HG03457 (cell line): ENCODE data around the gene MYH14.
"Not testable (repeated sequence)": the region's sequence is repeated elsewhere in the genome, so short reads cannot be mapped to it uniquely, and the experiment has no call there.

ENCODE experiments used
- ATAC-seq: cut with Tn5 transposase; IDR thresholded peaks from one replicate; pipeline ENCODE4 v1.9.1; 2021; ENCODE audit warnings: moderate number of reproducible peaks; ENCODE audit not compliant: unreplicated experiment

MYH14 gene

DNA sequence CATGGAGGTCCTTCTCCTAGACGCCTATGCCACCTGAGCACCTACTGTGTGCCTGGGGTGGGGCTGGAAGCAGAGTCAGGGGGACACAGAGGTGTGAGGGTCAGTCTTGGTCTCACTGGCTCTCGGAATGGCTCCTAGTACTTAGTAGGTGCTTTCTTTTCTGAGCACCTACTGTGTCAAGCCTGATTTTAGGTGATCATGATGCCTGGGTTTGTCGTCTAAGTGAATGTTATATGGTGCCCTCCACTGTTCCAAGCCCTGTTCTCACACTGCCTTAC lies 20.0 kb downstream of the MYH14 start:
- no peak for ATAC-seq

DNA sequence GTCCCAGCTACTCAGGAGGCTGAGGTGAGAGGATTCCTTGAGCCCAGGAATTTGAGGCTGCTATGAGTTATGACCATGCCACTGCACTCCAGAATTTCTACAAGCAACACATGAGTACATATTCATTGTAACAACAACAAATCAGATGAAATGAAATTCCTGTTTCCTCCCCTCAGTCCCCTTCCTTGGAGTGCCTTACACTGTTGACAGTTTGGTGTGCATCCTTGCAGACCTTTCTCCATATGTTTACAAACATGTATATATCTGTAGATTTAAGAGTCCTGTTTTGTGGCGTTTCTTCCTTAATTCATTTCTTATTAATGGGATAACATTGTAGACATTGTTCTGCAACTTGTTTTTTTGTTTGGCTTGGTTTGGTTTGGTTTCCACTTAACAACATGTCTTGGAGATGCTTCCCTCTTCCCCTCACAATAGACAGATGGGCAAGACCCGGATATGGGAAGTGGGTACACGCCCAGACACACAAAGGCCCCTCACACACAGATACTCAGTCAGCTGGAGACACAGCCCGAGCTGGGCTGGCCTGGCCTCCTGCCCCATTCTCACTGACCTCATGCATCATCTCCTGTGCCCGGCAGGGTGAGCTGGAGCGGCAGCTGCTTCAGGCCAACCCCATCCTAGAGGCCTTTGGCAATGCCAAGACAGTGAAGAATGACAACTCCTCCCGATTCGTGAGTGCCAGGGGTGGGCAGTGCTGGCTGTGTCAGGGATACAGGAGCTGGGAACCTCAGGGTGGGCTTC lies 21.7 kb downstream of the MYH14 start:
- ATAC-seq: no peak

DNA sequence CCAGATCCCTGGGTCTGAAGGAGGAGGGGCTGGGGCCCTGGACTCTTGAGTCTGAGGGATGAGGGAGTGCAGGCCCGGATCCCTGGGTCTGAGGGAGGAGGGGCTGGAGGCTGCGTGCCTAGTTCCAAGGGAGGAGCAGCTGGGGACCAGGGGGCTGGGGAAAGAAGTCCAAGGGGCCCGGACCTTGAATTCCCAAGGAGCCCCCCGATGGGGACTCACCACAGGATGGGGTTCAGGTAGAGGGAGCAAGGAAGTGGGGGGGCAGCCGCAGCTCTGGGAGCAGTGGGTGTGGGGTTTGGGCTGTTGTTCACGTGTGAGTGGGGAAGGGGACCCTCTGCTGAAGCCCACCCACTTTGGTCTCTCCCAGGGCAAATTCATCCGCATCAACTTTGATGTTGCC lies 23.1 kb downstream of the MYH14 start:
- ATAC-seq: no peak

DNA sequence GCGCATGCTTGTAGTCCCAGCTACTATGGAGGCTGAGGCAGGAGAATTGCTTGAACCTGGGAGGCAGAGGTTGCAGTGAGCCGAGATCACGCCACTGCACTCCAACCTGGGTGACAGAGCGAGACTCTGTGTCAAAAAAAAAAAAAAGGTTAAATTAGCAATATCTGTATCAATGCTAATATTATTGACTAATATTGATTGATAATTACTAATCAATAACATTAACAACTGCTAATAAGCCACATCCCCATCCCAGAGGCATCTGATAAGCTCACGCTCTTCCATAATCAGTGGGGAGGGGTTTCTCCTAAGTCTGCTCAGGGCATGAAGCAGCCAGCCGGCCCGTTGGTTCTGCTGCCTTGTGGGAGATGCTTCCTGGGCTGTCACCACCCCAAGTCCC lies 24.7 kb downstream of the MYH14 start:
- not testable (repeated sequence) for ATAC-seq

DNA sequence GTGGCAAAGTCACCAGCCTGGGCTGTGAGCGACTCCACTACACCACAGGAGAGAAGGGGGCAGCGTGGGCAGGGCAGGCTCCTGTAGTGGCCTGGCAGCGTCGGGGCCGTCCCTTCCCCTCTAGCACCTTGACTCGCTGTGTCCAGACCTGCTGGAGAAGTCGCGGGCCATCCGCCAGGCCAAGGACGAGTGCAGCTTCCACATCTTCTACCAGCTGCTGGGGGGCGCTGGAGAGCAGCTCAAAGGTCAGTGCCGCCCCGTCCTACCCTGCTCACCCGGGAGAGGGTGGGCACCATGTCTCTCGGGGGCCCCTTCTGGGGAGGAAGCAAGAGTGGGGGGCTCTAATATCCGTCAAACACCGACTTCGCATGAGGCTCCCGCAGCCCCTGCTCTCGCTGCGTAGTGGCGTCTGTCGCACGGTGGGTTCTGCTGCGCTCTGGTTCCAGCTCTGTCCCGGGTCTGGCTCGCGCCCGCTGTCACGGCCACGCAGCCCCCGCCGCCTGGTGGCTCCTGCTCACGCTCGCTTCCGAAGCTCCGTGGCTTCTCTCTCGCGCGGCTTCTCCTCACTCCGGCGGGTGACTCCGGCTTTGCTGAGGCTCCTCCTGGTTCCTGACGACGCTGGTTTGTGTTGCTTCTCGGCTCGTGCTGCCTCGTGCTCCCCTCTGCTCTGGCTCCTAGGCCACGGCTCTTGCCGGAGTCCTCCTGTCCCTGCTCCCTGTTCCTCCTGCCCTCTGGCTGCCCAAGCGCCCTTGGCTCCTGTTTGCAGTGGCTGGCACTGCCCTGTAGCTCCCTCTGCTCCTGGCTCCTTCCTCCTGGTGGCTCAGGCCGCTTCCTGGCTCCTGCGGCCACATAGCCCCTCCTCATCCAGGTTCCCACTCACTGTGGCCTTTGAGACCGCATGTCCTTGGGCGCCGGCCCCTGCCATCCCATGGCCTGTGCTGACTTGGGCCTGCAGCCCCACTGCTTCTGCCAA lies 27.2 kb downstream of the MYH14 start:
- ATAC-seq: no peak

DNA sequence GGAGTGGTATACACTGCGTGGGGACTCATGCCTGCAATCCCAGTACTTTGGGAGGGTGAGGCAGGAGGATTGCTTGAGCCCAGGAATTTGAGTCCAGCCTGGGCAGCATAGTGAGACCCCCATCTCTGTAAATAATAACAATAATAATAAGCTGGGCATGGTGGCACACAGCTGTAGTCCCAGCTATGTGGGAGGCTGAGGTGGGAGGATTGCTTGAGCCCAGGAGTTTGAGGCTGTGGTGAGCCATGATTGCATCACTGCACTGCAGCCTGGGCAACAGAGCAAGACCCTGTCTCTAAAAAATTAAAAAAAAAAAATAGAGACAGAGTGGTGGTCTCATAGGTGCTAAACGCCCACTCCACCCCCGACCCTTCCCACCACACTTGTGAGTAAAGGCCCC lies 28.0 kb downstream of the MYH14 start:
- ATAC-seq: not testable (repeated sequence)

DNA sequence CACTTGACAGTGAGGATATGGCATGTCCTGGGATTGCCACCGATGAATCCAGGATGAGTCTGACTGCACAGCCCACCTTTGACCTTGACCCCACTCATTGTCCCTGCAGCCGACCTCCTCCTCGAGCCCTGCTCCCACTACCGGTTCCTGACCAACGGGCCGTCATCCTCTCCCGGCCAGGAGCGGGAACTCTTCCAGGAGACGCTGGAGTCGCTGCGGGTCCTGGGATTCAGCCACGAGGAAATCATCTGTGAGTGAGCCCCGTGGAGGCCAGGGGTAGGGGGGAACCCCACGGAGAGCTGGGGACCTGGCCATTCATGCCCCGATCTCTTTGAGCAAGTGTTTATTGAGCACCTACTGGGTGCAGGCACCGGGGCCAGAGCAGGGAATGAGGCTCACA lies 28.4 kb downstream of the MYH14 start:
- no peak for ATAC-seq

DNA sequence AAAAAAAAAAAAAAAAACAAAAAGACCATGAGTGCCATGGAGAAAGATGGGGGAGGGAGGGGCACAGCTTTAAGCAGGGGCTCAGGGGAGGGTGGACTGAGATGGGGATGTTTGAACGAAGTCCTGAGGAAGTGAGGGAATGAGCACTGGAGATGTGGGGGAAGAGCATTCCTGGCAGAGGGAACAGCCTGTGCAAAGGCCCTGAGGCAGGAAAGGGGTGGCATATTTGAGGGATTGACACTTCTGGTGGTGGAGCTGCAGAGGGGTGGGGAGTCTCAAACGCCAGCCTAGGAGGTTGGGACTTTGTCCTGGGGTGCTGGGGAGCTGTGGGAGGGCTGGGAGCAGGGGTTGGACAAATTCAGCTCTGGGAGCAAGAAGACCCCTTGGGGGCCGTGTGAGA lies 29.2 kb downstream of the MYH14 start:
- no peak for ATAC-seq

DNA sequence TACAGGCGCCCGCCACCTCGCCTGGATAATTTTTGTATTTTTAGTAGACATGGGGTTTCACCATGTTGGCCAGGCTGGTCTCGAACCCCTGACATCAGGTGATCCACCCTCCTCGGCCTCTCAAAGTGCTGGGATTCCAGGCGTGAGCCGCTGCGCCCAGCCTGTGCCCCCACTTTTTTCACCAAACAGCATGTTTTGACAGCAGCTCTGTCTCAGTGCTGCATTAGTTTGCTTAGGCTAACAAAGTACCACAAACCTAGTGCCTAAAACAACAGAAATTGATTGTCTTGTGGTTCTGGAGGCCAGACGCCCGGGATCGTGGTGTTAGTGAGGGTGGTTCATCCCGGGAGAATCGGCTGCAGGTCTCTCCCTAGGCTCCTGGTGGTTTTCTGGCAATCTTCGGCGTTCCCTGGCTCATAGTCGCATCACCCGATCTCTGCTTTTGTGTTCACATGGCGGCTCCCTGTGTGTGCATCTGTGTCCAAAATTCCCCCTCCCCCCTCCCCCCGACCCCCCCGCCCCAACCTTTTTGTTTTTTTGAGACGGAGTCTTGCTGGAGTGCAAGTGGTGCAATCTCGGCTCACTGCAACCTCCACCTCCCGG lies 30.0 kb downstream of the MYH14 start:
- ATAC-seq: no peak

DNA sequence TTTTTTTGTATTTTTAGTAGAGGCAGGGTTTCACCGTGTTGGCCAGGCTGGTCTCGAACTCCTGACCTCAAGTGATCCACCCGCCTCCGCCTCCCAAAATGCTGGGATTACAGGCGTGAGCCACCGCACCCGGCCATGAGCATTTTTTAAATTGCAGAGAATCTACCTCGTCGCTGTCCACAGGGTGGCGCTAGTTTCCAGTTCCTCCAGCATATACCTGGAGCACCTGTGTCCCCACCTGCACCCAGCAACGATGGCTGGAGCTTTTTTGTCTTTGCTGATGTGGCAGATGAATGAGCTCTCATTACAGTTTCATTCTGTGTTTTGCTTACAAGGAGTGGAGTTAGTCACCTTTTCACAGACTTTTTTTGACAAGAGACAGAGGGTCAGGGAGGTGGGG lies 34.1 kb downstream of the MYH14 start:
- ATAC-seq: not testable (repeated sequence)

DNA sequence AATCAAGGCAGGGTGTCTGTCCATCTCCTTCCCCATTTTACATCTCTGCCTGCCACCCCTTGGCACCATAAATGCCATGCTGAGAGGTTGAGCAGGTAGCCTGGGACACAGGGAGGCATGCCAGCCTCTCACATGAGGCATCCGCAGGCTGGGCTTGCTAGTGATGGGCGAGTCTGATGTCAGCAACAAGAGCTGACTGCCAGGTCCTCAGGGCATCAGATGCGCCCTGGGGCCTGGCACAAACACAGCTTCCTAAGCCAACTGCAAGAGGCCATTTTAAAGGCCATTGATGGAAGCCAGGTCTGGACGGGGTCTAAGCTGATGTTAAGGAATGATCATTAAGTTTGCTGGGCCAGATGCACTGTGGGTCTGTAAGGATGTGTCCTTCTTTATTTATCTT lies 34.6 kb downstream of the MYH14 start:
- ATAC-seq: no peak

DNA sequence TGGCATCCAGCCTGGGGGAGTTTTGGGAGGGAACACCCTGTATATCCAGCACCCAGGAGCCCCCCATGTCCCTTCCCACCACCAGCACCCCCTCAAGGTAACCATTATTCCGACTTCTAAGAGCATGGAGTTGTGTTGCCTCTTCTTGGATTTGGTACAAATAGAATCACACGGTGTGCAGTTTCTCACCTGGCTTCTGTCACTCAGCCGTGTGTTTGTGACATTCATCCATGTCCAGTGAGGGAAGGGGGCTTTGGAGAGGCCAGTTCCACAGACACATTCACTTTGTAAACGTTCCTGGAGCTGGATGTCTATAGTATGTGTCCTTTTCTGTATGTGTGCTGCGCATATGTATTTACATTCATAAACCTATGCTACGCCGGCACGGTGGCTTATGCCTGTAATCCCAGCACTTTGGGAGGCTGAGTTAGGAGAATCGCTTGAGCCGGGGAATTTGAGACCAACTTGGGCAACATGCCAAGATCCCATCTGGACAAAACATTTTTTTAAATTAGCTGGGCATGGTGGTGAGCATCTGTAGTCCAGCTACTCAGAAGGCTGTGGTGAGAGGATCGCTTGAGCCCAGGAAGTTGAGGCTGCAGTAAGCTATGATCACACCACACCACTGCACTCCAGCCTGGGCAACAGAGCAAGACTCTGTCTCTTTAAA lies 36.6 kb downstream of the MYH14 start:
- ATAC-seq: no peak

DNA sequence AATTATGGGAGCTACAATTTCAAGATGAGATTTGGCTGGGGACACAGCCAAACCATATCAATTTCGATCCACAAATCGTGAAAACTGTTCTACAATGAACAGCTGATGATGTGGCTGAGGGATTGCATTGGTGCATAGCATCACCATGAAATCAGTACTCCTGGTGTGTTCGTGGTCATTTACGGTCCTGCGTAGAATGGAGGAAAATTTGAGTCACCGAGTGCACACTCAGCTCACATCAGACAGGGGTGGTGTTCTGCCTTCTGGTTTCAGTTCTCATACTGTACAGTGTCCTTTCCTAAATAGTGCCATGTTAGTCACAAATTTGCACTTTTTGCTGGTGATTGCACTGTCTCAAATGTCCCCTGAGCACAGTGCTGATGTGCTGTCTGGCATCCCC lies 39.2 kb downstream of the MYH14 start:
- ATAC-seq: no peak

DNA sequence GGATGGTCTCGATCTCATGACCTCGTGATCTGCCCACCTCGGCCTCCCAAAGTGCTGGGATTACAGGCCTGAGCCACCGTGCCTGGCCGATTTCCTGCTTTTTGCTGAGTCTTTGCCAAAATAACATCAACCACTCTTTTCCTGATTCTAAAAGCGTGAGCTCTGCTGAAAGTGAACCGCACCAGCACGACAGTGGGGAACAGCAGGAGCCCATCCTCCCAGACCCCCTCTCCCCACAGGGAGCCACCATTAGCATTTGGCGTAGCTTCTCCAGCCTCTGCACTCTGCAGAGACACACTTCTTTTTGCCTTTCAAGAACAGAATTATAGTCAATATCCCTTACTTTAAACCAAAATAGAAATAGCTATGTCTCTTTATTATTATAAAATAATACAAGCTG lies 41.3 kb downstream of the MYH14 start:
- ATAC-seq: no peak

DNA sequence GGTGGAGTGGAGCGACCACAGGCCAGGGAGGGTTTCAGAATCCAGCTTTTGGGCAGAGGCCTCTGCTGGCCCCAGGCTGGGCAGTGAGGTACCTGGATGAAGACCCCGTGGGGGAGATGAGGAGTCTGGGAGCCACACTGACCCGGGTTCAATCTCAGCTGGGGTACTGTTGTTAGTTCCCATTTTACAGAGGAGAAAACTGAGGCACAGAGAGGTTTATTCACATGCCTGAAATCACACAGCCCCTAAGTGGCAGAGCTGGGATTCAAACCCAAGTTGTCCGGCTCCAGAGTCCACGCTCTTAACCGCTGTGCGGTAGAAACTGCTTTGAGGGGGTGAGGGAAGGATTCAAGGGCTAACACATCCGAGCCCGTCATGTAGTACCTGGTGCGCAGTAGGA lies 45.0 kb downstream of the MYH14 start:
- no peak for ATAC-seq

DNA sequence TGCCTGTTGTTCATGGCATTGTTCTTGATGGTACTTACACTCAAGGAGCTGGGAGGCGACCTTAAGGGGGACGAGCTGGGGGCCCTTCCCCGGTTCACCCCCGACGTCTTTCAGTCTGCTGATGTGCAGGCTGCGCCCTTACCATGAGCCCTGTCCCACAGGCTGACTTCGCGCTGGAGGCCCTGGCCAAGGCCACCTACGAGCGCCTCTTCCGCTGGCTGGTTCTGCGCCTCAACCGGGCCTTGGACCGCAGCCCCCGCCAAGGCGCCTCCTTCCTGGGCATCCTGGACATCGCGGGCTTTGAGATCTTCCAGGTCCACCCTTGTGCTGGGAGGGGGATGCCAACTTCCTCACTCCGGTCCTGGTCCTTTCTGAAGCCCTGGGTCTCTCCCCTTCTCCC lies 45.4 kb downstream of the MYH14 start:
- ATAC-seq: no peak

DNA sequence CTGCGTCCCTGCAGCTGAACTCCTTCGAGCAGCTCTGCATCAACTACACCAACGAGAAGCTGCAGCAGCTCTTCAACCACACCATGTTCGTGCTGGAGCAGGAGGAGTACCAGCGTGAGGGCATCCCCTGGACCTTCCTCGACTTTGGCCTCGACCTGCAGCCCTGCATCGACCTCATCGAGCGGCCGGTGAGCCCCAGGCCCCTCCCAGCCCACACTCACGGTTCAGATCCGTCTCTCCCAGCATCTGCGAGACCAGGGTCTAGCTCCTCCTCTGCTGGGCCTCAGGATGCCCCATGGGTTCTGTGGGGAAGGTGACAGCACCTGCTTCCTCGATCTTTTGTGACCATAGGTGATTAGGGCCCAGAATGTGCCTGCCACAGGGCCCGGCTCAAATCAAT lies 46.2 kb downstream of the MYH14 start:
- ATAC-seq: no peak

DNA sequence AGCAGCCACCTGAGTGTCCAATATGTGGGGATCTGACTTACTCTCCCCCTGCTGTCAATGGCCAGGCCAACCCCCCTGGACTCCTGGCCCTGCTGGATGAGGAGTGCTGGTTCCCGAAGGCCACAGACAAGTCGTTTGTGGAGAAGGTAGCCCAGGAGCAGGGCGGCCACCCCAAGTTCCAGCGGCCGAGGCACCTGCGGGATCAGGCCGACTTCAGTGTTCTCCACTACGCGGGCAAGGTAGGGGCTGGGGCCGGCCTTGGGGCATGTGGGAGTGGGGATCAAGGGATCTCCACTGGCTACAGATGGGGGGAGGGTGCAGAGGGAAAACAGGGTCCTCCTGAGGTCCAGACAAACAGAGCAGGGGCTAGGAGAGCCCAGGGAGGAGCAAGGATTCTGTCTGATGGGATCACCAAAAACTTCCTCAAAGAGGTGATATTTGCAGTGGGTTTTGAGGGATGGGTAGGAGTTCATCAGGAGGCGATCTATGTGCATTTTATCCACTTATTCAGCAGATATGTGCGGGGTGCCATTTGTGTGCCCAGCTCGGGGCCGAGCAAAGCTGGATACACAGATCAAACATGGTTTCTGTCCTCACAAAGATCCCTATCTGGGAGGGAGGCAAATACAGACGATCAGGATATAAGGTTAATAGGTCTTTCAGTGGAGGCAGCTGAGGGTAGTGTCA lies 47.2 kb downstream of the MYH14 start:
- ATAC-seq: no peak

DNA sequence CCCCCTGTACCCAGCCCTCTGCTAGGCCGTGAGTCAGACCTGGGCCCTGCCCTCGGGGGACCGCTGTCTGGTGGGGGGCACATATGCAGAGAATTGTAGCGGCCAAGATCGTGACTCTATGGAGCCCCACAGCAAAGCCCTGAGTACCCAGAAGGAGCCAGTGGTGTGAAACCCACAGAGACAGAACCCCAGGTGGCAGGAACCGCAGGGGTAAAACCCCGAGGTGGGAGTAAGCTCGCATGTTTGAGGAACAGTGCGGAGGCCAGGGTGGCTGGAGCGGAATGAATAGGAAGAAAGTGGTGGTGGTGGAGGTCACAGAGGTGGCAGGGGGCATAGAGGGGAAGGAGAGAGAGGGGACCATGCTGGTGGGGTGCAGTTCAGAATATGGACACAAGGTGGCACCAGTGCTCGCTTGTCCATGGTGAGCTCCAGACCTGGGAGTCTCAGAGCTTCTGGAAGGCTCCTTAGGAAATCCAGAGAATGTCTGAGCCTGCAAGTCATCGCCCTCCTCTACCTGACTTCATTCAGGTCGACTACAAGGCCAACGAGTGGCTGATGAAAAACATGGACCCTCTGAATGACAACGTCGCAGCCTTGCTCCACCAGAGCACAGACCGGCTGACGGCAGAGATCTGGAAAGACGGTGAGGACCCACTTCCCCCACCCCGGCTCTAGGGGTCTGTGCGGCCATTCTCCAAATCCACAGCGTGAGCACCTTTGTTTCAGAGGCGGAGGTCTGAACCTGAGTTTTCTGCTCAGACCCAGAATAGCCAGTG lies 48.9 kb downstream of the MYH14 start:
- no peak for ATAC-seq

DNA sequence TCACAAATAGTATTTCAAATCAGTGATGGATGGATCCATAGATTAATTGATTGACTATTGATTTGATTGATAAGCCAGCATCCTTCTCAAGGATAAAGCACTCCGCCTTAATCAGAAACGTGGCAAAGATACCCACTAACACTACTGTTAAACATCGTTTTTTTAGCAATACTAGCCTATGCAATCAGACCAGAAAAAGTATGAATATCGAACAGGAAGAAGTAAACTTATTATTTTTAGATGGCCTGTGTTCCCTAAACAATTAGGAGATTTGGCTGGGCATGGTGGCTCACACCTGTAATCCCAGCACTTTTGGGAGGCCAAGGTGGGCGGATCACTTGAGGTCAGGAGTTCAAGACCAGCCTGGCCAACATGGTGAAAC lies 49.5 kb downstream of the MYH14 start:
- no peak for ATAC-seq
